Keratinocyte (primary cell): Measurements from ENCODE around the gene RRP1B.

Experiments used
- EZH2 ChIP-seq: IDR thresholded peaks from one replicate; pipeline ENCODE4 v1.6.1; 2012; ENCODE audit warnings: inconsistent platforms, mild to moderate bottlenecking, low read length, moderate library complexity
- TF ChIP-seq, protein P1 (sequence below), 3 experiments: IDR thresholded peaks in 1 of 3; conservative IDR thresholded peaks in 1 of 3; optimal IDR thresholded peaks in 1 of 3; 2 replicates in 2 of 3; 3 replicates in 1 of 3; pipeline versions ENCODE3 to v1.5.1; 2011; ENCODE audit warnings: low read length in 3 of 3, mild to moderate bottlenecking in 3 of 3, moderate library complexity in 2 of 3, control low read depth in 1 of 3, inconsistent platforms in 1 of 3; ENCODE audit not compliant: insufficient read depth in 2 of 3; ENCODE audit errors: extremely low read depth in 1 of 3

- TF ChIP-seq, protein P1, sequence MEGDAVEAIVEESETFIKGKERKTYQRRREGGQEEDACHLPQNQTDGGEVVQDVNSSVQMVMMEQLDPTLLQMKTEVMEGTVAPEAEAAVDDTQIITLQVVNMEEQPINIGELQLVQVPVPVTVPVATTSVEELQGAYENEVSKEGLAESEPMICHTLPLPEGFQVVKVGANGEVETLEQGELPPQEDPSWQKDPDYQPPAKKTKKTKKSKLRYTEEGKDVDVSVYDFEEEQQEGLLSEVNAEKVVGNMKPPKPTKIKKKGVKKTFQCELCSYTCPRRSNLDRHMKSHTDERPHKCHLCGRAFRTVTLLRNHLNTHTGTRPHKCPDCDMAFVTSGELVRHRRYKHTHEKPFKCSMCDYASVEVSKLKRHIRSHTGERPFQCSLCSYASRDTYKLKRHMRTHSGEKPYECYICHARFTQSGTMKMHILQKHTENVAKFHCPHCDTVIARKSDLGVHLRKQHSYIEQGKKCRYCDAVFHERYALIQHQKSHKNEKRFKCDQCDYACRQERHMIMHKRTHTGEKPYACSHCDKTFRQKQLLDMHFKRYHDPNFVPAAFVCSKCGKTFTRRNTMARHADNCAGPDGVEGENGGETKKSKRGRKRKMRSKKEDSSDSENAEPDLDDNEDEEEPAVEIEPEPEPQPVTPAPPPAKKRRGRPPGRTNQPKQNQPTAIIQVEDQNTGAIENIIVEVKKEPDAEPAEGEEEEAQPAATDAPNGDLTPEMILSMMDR (optimal IDR thresholded peaks at IDR 0.05 in 1 of 3, IDR thresholded peaks at IDR 0.05 in 1 of 3, conservative IDR thresholded peaks at IDR 0.05 in 1 of 3; ENCODE audit: extremely low read depth in 1 of 3, insufficient read depth in 2 of 3, low read length in 3 of 3), result peak in 1 of 3 experiments; percentile 7
- no peak for TF ChIP-seq EZH2
These were observed 59.8 kb downstream of the RRP1B start, which contains the start of gene PDXK for GRCh38 chr21:43718872-43719747.
